Tibial artery (tissue), 4 donors: ENCODE measurements around the gene MLC1.

ENCODE experiments used
- DNase-seq, 2 donors: peaks; one replicate each; pipeline ENCODE4 v3.0.0-alpha.2; 2019
- H3K27ac ChIP-seq, 2 donors: fragments of 200-600 bp; sonication (generic) in 1 of 2; 1 replicate in 1 of 2; 2 replicates in 1 of 2; pipeline ENCODE4 v1.5.1; 2018 to 2019; ENCODE audit warnings: mild to moderate bottlenecking in 1 of 2
- H3K27me3 ChIP-seq, 2 donors: fragments of 200-600 bp; sonication (generic) in 1 of 2; one replicate each; pipeline versions ENCODE4 v1.5.1 to v1.6.0; 2016 to 2019
- H3K36me3 ChIP-seq, 3 donors: fragments of 200-600 bp; sonication (generic) in 2 of 3; one replicate each; pipeline ENCODE4 v1.5.1; 2016 to 2019; ENCODE audit warnings: mild to moderate bottlenecking in 2 of 3
- H3K4me1 ChIP-seq, 4 donors: fragments of 200-600 bp; sonication (generic) in 2 of 4; 1 replicate in 3 of 4; 2 replicates in 1 of 4; pipeline ENCODE4 v1.5.1; 2016 to 2019
- H3K4me3 ChIP-seq, 2 donors: fragments of 200-600 bp; sonication (generic) in 1 of 2; 1 replicate in 1 of 2; 2 replicates in 1 of 2; pipeline ENCODE4 v1.5.1; 2018 to 2019; ENCODE audit warnings: mild to moderate bottlenecking in 2 of 2
- H3K9me3 ChIP-seq, 3 donors: fragments of 200-600 bp; sonication (generic) in 1 of 3; one replicate each; pipeline ENCODE4 v1.5.1; 2016 to 2019
- intact Hi-C: fragments of 100-400 bp; cut with DNase I; formaldehyde crosslinking; loops from one replicate; pipeline ENCODE4 v1.15.0; 2023; ENCODE audit warnings: low total_unique reads
- TF ChIP-seq, protein P1 (sequence below), 2 experiments: fragments of 200-600 bp in 1 of 2; fragments of 450-650 bp in 1 of 2; IDR thresholded peaks; one replicate each; pipeline ENCODE4 v1.5.1; 2017 to 2019; ENCODE audit warnings: antibody characterized with exemption in 2 of 2, mild to moderate bottlenecking in 1 of 2, moderate library complexity in 1 of 2

The MLC1 gene

GRCh38 chr22:50030297-50031188 lies 54.7 kb downstream of the MLC1 start:
- Histone ChIP-seq H3K27ac (no peak overlapping the region), H3K27me3 (peaks cover 0 to 72% of the 10 kb centered on the region in 2 donors), H3K36me3 (no peaks in the 10 kb centered on the region), H3K4me3 (no peak overlapping the region), H3K9me3 (no peaks in the 10 kb centered on the region), H3K4me1 (peaks cover 0 to 9% (median 4%) of the 10 kb centered on the region in 4 donors)
- intact Hi-C loops = loop anchor here (1.0 kb wide), 1 partner anchor 101 kb away; no protein-coding TSS in a partner anchor
- TF ChIP-seq, protein P1, sequence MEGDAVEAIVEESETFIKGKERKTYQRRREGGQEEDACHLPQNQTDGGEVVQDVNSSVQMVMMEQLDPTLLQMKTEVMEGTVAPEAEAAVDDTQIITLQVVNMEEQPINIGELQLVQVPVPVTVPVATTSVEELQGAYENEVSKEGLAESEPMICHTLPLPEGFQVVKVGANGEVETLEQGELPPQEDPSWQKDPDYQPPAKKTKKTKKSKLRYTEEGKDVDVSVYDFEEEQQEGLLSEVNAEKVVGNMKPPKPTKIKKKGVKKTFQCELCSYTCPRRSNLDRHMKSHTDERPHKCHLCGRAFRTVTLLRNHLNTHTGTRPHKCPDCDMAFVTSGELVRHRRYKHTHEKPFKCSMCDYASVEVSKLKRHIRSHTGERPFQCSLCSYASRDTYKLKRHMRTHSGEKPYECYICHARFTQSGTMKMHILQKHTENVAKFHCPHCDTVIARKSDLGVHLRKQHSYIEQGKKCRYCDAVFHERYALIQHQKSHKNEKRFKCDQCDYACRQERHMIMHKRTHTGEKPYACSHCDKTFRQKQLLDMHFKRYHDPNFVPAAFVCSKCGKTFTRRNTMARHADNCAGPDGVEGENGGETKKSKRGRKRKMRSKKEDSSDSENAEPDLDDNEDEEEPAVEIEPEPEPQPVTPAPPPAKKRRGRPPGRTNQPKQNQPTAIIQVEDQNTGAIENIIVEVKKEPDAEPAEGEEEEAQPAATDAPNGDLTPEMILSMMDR (IDR thresholded peaks at IDR 0.05) = peak; percentile 88 to 89
- peak; percentile 64 to 78 for DNase-seq

- Histone ChIP-seq H3K27me3 (peaks cover 0 to 54% of the 10 kb centered on the region in 2 donors), H3K27ac (no peak overlapping the region), H3K36me3 (no peaks in the 10 kb centered on the region), H3K9me3 (no peaks in the 10 kb centered on the region), H3K4me1 (peaks cover 0 to 9% (median 4%) of the 10 kb centered on the region in 4 donors), H3K4me3 (no peak overlapping the region)
- intact Hi-C loops = no loop called here
- peak in 1 of 2 donors; percentile 60 for DNase-seq
- TF ChIP-seq, protein P1 (IDR thresholded peaks at IDR 0.05) = no peak
Observed at GRCh38 chr22:50027639-50028537, 57.3 kb downstream of the MLC1 start.

- Histone ChIP-seq H3K9me3 (no peaks in the 10 kb centered on the region), H3K4me3 (no peak overlapping the region), H3K4me1 (peaks cover 0 to 9% (median 4%) of the 10 kb centered on the region in 4 donors), H3K27me3 (peaks cover 0 to 38% of the 10 kb centered on the region in 2 donors), H3K36me3 (no peaks in the 10 kb centered on the region), H3K27ac (no peak overlapping the region)
- intact Hi-C loops = no loop called here
- TF ChIP-seq, protein P1 (IDR thresholded peaks at IDR 0.05) = no peak
- DNase-seq = no peak
Observed at GRCh38 chr22:50025993-50026392, 59.2 kb downstream of the MLC1 start.

DNA sequence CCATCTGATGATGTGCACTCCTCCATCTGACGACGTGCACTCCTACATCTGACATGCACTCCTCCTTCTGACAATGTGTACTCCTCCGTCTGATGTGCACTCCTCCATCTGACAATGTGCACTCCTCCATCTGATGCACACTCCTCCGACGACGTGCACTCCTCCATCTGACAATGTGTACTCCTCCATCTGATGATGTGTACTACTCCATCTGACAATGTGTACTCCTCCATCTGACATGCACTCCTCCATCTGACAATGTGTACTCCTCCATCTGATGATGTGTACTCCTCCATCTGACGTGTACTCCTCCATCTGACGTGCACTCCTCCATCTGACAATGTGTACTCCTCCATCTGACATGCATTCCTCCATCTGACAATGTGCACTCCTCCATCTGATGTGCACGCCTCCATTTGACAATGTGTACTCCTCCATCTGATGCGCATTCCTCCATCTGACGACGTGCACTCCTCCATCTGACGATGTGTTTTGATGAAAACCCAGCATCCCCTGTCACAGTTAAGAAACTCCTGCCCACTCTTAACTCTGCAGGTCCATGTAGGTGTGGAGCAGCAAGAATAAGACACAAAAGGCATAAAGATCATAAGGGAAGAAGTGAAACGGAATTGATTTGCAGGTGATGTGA lies 62.9 kb downstream of the MLC1 start:
- Histone ChIP-seq H3K9me3 (no peaks in the 10 kb centered on the region), H3K4me3 (no peak overlapping the region), H3K27ac (no peak overlapping the region), H3K36me3 (no peaks in the 10 kb centered on the region), H3K4me1 (no peaks in the 10 kb centered on the region), H3K27me3 (peaks cover 0 to 20% of the 10 kb centered on the region in 2 donors)
- intact Hi-C loops = no loop called here
- no peak for DNase-seq
- TF ChIP-seq, protein P1 (IDR thresholded peaks at IDR 0.05) = no peak

- TF ChIP-seq, protein P1 (IDR thresholded peaks at IDR 0.05) = no peak
- Histone ChIP-seq H3K4me1 (no peaks in the 10 kb centered on the region), H3K4me3 (no peak overlapping the region), H3K27ac (no peak overlapping the region), H3K9me3 (no peaks in the 10 kb centered on the region), H3K36me3 (no peaks in the 10 kb centered on the region), H3K27me3 (peaks cover 0 to 30% of the 10 kb centered on the region in 2 donors)
- DNase-seq = no peak
- intact Hi-C loops = no loop called here
Observed at GRCh38 chr22:50020606-50021005, 64.6 kb downstream of the MLC1 start.
